ENCODE results near the gene RPUSD1.

RPUSD1 gene

DNA sequence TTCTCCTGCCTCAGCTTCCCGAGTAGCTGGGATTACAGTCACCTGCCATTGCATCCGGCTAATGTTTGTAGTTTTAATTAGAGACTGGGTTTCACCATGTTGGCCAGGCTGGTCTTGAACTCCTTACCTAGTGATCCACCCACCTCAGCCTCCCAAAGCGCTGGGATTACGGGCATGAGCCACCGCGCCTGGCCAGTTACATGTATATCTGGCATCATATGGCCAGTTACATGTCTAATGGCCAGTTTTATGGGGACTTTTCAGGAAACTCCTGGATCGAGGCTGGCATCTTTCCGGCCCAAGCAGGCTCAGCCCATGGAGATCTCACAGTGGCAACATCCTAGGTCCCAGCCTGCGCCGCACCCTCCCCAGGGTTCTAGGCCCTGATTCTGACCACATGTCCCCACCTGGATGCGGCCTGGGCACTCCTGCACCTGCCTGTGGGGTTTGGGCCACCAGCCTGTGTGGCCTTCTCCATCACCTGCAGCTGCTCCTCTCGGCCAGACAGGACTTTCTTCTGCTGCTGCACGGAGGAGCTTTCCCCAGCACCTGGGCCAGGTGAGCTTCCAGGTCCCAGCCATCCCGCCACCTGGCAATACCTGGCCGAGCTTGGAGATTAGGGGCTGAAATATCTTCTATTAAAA, 46.1 kb downstream of the RPUSD1 start:
- DNase-seq, result no peak

- peak; percentile 89 for DNase-seq
Measured at GRCh38 chr16:740764-741505, 47.2 kb downstream of the RPUSD1 start, which contains the start of gene CIAO3. CIAO3 (minus strand) TSS chr16:740997; CDS start chr16:740985, 12 bp downstream.

DNA sequence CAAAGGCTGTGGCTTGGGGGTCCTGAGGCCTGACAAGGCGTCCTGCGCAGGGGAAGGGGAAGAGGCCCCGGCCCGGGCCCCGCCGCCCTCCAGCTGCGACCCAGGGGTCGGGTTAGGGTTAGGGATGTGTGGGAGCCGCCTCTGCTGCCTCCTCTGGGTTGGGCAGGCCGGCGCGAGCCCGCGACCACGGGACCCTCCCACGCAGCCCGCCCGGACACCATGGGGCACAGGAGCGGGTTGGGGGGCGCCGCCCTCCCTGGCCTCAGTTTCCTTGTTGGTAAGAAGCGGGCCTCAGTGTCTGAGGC, 47.8 kb downstream of the RPUSD1 start:
- no peak for DNase-seq

DNA sequence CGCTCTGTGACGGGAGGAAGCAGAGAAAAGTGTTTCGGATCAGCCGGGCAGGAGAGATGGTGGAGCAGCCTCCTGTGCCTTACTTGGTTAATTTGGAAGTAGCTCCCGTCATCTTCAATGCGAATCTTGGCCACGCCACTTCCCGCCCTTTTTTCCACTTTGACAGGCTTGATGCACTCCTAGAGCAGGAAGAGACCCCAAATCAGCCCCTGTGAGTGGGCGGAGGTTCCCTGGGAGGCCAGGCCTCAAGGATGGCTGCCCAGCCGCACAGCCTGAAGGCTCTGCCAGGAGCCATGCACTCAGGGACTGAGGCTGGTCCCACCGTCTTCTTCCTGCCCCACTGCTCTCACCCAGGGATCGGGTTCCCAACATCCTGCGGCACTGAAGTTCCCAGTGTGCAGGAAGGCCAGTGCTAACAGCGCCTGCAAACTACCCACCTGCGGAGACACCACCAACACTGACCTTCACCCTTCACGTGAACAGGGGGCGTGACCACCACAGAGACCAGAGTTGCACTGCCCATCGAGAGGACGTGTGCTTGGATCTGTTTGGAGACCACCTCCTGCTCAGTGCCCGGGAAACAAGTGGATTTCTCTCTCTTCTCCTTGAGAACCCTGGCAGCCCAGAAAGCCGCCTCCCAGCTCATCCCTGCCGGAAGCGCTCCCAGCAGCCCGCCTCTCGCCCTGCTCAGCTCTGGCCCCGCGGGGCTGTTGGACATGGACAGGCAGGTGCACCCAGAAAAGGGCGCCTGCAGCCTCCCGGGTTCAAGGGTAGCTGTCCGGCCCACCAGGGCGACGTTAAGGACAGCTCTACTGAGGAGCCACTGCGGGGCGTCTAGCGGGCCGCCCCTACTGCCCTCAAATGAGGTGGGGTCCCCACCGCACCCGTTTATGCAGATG, 48.4 kb downstream of the RPUSD1 start:
- no peak for DNase-seq

GRCh38 chr16:736936-737481, 51.2 kb downstream of the RPUSD1 start:
- no peak for DNase-seq

DNA sequence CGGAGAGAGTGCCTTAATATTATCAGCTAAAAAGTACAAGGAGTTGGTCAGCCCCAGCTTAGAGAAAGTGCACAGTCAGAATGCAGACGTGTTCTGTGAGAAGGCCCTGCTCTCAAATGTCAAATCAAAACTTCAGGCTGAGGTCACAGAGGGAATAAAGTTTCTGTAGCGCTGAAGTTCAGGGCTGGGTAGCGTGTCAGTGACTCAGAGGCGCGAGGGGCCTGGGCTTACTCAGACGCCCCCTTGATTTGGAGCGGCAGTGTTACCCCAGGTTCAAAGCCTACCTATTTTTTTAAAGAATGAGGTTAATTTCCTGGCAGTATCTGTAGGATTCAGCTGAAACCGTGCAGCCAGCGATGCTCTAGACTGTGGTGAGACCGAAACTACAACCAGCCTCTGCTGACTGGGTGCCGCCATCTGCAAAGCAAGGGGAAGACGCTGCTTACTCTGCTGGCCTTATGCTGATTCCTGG, 52.2 kb downstream of the RPUSD1 start:
- peak; percentile 56 for DNase-seq

- DNase-seq, result no peak
Measured at GRCh38 chr16:734981-735881, 53.0 kb downstream of the RPUSD1 start.

All from activated naive CD4-positive, alpha-beta T cell treated with Interleukin-2 at 50 U/mL for 16 hours (primary cell).